Suprapubic skin (tissue), 4 donors: ENCODE measurements around the gene HDGFL2. TPM values are rescaled to one million over a fixed set of nuclear protein-coding genes. Genes with fewer than 3 reads are reported as not detected.
A peak's percentile ranks its signal among the peaks of the same experiment; 100 is the strongest.

Experiments used
- DNase-seq, 2 donors: peaks; one replicate each; pipeline ENCODE4 v3.0.0-alpha.2; 2019; ENCODE audit warnings: low spot score in 2 of 2
- H3K27ac ChIP-seq: fragments of 200-600 bp; sonication (generic); one replicate; pipeline ENCODE4 v1.5.1; 2019
- H3K27me3 ChIP-seq: fragments of 200-600 bp; sonication (generic); one replicate; pipeline ENCODE4 v1.5.1; 2019
- H3K36me3 ChIP-seq: fragments of 200-600 bp; sonication (generic); one replicate; pipeline ENCODE4 v1.5.1; 2019
- H3K4me1 ChIP-seq: fragments of 200-600 bp; sonication (generic); one replicate; pipeline ENCODE4 v1.5.1; 2019
- H3K4me3 ChIP-seq: fragments of 200-600 bp; sonication (generic); one replicate; pipeline ENCODE4 v1.5.1; 2019; ENCODE audit warnings: mild to moderate bottlenecking
- H3K9me3 ChIP-seq: fragments of 200-600 bp; sonication (generic); one replicate; pipeline ENCODE4 v1.5.1; 2019
- CTCF ChIP-seq, 2 donors: fragments of 200-600 bp in 1 of 2; fragments of 450-650 bp in 1 of 2; sonication (generic) in 1 of 2; IDR thresholded peaks; one replicate each; pipeline ENCODE4 v1.5.1; 2016 to 2019; ENCODE audit warnings: antibody characterized with exemption in 2 of 2, mild to moderate bottlenecking in 1 of 2, moderate library complexity in 1 of 2
- EP300 ChIP-seq: sonication (generic); formaldehyde crosslinking; IDR thresholded peaks from one replicate; pipeline ENCODE4 v1.6.1; 2017; ENCODE audit warnings: antibody characterized with exemption
- POLR2A ChIP-seq, 2 donors: fragments of 450-650 bp; IDR thresholded peaks; one replicate each; pipeline ENCODE4 v1.6.1; 2017; ENCODE audit warnings: antibody characterized with exemption in 2 of 2, mild to moderate bottlenecking in 2 of 2, moderate library complexity in 2 of 2
- POLR2AphosphoS5 ChIP-seq, 3 donors: sonication (generic); formaldehyde crosslinking; IDR thresholded peaks; one replicate each; pipeline ENCODE4 v1.6.1; 2017; ENCODE audit warnings: antibody characterized with exemption in 3 of 3
- WGBS: methylation state at CpG from one replicate; pipeline ENCODE4 v1.1.5; 2018; 5-methylcytosine and 5-hydroxymethylcytosine counted together
- total RNA-seq, 4 donors: library from RNA; depleted of rRNA; stranded (reverse); fragments of >200 nt; gene quantifications; one replicate each; pipeline ENCODE4 v1.1.0, GENCODE V29; 2016

Gene HDGFL2
- total RNA-seq, 4 donors from 2014 or later, result 23.0 to 27.4 (median 23.4) TPM

GRCh38 chr19:4454747-4455718 is 17.1 kb upstream of the HDGFL2 start:
- Histone ChIP-seq H3K27ac (peak overlapping the region; percentile 93), H3K27me3 (no peaks in the 10 kb centered on the region), H3K9me3 (no peaks in the 10 kb centered on the region), H3K4me1 (peaks cover 41% of the 10 kb centered on the region), H3K36me3 (peaks cover 42% of the 10 kb centered on the region), H3K4me3 (peak overlapping the region; percentile 72)
- WGBS, result 58% methylated on average over 22 of the region's 29 CpGs
- DNase-seq, result peak in 1 of 2 donors; percentile 78
- TF ChIP-seq POLR2AphosphoS5 (IDR thresholded peaks at IDR 0.05), result no peak
- no peak for TF ChIP-seq EP300
- TF ChIP-seq CTCF (IDR thresholded peaks at IDR 0.05), result no peak
- no peak for TF ChIP-seq POLR2A (IDR thresholded peaks at IDR 0.05)

DNA sequence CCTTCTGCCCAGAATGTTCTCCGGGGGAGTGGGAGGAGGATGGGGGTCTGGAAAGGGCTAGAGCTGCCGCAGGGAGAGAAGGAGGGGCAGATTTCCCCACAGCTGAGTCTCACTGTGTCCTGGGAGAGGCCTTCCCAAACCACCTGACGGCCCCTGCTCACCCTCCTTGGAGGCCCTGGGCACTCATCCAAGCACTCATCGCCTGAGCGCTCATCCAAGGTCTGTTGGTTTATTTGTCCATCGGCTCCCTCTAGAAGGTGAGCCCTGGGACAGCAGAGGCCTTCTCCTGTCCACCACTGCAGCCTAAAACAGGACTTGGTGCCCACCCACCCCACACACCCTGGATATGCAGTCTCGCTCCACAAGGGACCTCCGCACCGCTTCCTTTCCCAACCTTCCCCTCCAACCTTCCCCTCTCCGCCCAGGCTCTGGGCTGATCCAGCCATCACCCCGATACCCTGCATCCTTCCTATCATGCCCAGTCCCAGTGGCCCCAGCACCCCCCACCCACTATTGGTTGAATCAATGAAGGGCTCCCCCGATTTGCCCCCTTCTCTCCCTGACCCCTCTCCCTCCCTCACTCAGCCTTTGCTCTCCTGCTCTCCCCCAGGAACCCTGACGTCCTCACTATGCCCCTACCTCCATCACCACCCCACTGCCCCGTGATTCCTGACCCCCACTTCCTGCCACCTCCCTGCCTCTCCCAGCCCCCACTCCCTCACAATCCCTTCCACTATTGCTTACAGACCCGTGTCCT is 16.2 kb upstream of the HDGFL2 start:
- peaks cover 33% of the 10 kb centered on the region for H3K36me3 ChIP-seq
- peak overlapping the region; percentile 93 for H3K27ac ChIP-seq
- H3K27me3 ChIP-seq, result no peaks in the 10 kb centered on the region
- no peak for TF ChIP-seq EP300
- TF ChIP-seq POLR2A (IDR thresholded peaks at IDR 0.05), result no peak
- TF ChIP-seq CTCF (IDR thresholded peaks at IDR 0.05), result no peak
- TF ChIP-seq POLR2AphosphoS5 (IDR thresholded peaks at IDR 0.05), result no peak
- H3K4me1 ChIP-seq, result peaks cover 41% of the 10 kb centered on the region
- peak in 1 of 2 donors; percentile 71 for DNase-seq
- peak overlapping the region; percentile 72 for H3K4me3 ChIP-seq
- no peaks in the 10 kb centered on the region for H3K9me3 ChIP-seq
- 42% methylated on average over 10 of the region's 15 CpGs for WGBS

DNA sequence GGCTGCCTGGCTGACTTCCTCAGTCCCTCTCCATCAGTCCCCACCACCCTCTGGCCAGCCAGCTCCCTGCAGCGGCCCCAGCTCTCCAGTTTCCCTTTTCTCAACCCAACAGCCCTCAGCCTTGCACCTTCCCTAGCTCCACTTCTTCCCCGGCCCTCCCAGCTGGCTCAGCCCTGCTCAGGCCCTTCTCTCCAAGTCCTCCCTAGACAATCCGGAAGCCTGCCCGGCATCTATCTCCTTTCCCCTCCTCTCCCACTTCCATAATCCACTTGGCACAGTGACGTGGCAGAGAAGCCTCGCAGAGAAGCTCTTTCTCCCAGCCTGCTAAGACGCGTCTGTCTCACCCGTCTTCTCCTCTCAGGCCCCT is 15.6 kb upstream of the HDGFL2 start:
- no peaks in the 10 kb centered on the region for H3K9me3 ChIP-seq
- TF ChIP-seq POLR2AphosphoS5 (IDR thresholded peaks at IDR 0.05) (no peak), POLR2A (IDR thresholded peaks at IDR 0.05) (no peak), EP300 (no peak)
- peaks cover 28% of the 10 kb centered on the region for H3K36me3 ChIP-seq
- 5% methylated on average over 9 of the region's 9 CpGs for WGBS
- H3K4me3 ChIP-seq, result peak overlapping the region; percentile 72
- H3K27me3 ChIP-seq, result no peaks in the 10 kb centered on the region
- H3K27ac ChIP-seq, result peak overlapping the region; percentile 93
- peak in 1 of 2 donors; percentile 66 for DNase-seq
- peaks cover 41% of the 10 kb centered on the region for H3K4me1 ChIP-seq

DNA sequence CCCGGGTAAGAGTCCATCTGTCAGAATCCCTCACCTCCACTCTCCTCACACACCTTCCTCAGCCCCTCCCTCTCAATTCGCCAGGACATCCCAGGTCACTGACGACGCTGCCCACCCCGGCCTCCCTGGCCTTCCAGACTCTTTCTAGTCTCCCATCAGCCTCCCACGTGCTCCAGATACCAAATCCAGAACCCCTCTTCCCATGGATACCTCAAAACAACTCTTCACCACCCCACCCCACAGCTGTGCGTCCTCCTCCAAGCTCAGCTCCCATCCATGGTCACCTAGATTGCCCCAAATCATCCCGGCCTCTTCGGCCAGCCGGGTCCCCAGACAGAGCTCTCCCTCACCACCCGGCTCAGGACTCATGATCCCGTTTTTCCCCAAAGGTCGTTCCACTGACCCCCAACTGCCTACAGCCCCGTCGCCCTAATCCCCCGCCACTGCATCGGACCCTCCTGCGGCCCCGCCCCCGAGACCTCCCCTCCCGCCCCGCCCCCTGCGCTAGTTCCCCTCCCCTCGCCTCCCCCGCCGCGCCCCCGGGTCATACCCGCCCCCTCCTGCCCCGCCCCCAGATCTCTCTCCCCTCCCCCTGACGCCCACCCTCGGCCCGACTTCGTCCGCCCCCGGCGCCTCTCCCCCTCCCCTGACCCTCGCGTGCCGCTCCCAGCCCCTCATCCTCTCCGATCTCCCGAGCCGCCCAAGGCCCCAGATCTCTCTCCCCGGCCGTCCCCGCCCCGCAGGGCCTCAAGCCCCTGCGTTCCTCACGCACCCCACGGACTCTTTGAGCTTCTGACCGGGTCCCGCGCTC is 15.0 kb upstream of the HDGFL2 start:
- H3K4me3 ChIP-seq, result peak overlapping the region; percentile 72
- DNase-seq, result peak in 1 of 2 donors; percentile 84
- H3K27me3 ChIP-seq, result no peaks in the 10 kb centered on the region
- H3K27ac ChIP-seq, result peak overlapping the region; percentile 93
- H3K9me3 ChIP-seq, result no peaks in the 10 kb centered on the region
- H3K36me3 ChIP-seq, result peaks cover 22% of the 10 kb centered on the region
- TF ChIP-seq EP300 (no peak), POLR2A (IDR thresholded peaks at IDR 0.05) (no peak), CTCF (IDR thresholded peaks at IDR 0.05) (no peak), POLR2AphosphoS5 (IDR thresholded peaks at IDR 0.05) (no peak)
- WGBS, result 2% methylated on average over 43 of the region's 53 CpGs
- H3K4me1 ChIP-seq, result peaks cover 41% of the 10 kb centered on the region

DNA sequence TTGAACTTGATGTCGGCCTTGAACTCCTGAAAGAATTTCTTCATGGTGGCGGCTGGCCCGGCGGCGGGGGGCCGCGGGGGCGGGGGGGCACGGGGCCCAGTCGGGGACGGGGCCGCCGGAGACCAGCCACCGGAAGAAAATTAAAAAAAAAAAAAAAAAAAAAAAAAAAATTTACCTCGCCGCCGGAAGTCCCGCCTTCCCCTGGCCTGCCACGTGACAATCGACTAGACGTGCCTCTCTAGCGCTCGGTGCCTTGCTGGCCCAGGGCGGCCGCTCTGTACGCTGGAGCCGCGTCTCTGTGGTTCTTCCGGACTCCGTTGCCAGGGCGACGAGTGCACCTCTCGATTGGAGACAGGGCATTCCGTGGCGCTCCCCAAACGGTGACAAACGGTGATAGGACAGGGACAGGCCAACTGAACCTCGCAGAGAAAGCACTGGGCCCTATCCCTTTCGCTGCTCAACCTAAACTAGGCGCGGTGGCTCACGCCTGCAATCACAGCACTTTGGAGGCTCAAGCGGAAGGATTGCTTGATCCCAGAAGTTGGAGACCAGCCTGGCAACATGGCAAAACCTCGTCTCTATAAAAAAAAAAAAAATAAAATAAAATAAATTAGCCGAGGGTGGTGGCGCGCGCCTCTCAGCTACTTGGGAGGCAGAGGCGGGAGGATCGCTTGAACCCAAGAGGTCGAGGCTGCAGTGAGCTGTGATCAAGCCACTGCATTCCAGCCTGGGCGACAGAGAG is 14.3 kb upstream of the HDGFL2 start, which contains the start of gene UBXN6:
Gene UBXN6 (minus strand): TSS at position 141 of the 742 bp plus-strand sequence. CDS start 97 bp downstream, at position 44.
- 14% methylated on average over 52 of the region's 52 CpGs for WGBS
- DNase-seq, result peak; percentile 99

More for the DNA sequence above, 14.3 kb upstream of the HDGFL2 start, which contains the start of gene UBXN6:
- peaks cover 14% of the 10 kb centered on the region for H3K36me3 ChIP-seq
- no peaks in the 10 kb centered on the region for H3K9me3 ChIP-seq
- no peaks in the 10 kb centered on the region for H3K27me3 ChIP-seq
- TF ChIP-seq POLR2AphosphoS5 (IDR thresholded peaks at IDR 0.05), result peak in 2 of 3 donors; percentile 20 to 84
- TF ChIP-seq POLR2A (IDR thresholded peaks at IDR 0.05), result no peak
- TF ChIP-seq CTCF (IDR thresholded peaks at IDR 0.05), result no peak
- no peak for TF ChIP-seq EP300
- H3K27ac ChIP-seq, result peak within 1 kb of the TSS; percentile 93
- peak within 1 kb of the TSS; percentile 72 for H3K4me3 ChIP-seq
- H3K4me1 ChIP-seq, result peaks cover 41% of the 10 kb centered on the region
